GM12892 (cell line): ENCODE data around the gene ZDHHC14.

Source experiments
- POLR2A ChIP-seq: IDR thresholded peaks from 2 replicates; pipeline ENCODE4 v1.6.1; 2011; ENCODE audit warnings: low read depth, low read length, control low read depth
- TAF1 ChIP-seq: IDR thresholded peaks from 2 replicates; pipeline ENCODE4 v1.6.1; 2011; ENCODE audit warnings: low read depth, mild to moderate bottlenecking, control low read depth, low read length, borderline replicate concordance

DNA sequence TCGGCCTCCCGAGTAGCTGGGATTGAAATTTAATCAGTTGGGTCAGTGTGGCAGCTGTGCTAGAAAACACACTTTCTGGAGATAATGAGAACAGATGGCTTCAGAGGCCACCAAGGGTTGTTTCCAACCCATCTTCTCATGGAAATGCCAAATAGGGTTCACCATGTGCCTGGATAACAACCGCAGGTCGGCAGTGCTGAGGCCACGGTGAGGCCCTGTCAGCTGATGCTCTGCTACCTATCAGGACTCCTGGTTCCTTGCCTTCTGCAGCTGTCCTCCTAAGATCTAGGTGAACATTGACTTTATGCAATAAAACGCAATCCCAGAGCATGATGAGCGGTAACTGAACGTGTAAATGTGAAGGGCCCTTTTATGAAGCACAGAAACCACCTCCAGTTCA, 302.7 kb downstream of the ZDHHC14 start:
- TF ChIP-seq POLR2A (no peak), TAF1 (no peak)
